GM12891 (cell line): ENCODE measurements around the gene MCHR1.
"Not testable (repeated sequence)": the region's sequence is repeated elsewhere in the genome, so short reads cannot be mapped to it uniquely, and the experiment has no call there.

Experiments used
- DNase-seq: peaks from one replicate; pipeline ENCODE4 v3.0.0; 2011; ENCODE audit warnings: low spot score; ENCODE audit not compliant: insufficient read length
- FAIRE-seq: peaks from 2 replicates; lab custom pipeline; 2011; peaks lifted over from hg19 to GRCh38; lab: Jason Lieb, UNC
- PAX5 ChIP-seq: IDR thresholded peaks from 2 replicates; pipeline ENCODE4 v1.6.1; 2011; ENCODE audit warnings: low read length, moderate library complexity, mild to moderate bottlenecking; ENCODE audit not compliant: insufficient read depth, severe bottlenecking
- POLR2A ChIP-seq: IDR thresholded peaks from 2 replicates; pipeline ENCODE4 v1.6.1; 2011; ENCODE audit warnings: low read depth, low read length, control low read depth
- POLR2AphosphoS5 ChIP-seq: IDR thresholded peaks from 2 replicates; pipeline ENCODE4 v1.6.1; 2011; ENCODE audit warnings: low read depth, low read length, control low read depth
- POU2F2 ChIP-seq: IDR thresholded peaks from 2 replicates; pipeline ENCODE4 v1.6.1; 2011; ENCODE audit warnings: low read depth, mild to moderate bottlenecking, control low read depth, low read length, moderate library complexity
- SPI1 ChIP-seq: IDR thresholded peaks from 2 replicates; pipeline ENCODE4 v1.6.1; 2011; ENCODE audit warnings: low read depth, low read length, control low read depth
- TAF1 ChIP-seq: IDR thresholded peaks from 2 replicates; pipeline ENCODE4 v1.6.1; 2011; ENCODE audit warnings: low read depth, low read length, control low read depth

Gene MCHR1

DNA sequence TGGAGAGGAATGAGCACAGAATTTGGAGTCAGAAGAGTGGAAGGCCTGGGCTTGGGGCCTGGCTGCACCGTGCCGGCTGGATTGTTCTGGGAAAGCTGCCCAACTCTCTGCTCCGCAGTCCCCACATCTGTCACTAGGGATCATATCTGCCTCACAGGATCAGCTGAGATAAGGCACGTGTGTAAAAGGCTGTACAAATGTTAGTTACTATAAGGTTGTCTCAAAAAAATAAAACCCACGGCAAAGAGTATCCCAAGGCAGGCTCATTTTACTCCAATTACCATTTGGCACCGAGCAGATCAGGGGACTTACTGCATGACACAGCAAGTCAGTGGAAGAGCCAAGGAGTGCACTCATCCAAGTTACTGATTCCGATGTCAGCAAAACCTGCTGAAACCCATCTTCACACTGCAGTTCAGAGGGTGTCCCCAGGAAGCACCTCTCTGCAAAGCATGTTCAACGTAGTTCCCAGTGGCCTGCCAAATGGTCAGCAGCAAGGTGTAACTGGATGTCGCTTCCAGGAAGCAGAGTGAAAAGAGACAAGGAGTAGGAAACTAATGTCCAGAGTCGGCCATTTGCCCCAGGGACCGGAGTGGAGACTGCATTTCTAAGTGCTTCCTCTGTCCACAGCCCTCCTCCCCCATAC is 24.6 kb upstream of the MCHR1 start:
- no peak for DNase-seq
- no peak for TF ChIP-seq POLR2AphosphoS5
- no peak for TF ChIP-seq TAF1
- no peak for TF ChIP-seq POU2F2
- TF ChIP-seq SPI1: no peak
- TF ChIP-seq POLR2A: no peak
- no peak for TF ChIP-seq PAX5
- FAIRE-seq: no peak

DNA sequence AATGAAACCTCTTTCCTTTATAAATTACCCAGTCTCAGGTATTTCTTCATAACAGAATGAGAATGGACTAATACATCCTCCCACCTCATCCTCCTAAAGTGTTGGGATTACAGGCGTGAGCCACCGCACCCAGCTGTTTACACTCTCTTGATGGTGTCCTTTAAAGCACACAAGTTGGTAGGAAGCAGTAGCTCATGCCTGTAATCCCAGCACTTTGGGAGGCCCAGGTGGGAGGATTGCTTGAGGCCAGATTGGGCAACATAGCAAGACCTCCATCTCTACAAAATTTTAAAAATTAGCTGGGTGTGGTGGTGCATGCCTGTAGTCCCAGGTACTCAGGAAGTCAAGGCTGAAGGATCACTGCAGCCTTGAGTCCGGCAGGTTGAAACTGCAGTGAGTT is 23.3 kb upstream of the MCHR1 start:
- not testable (repeated sequence) for FAIRE-seq

GRCh38 chr22:40656651-40657050 is 22.6 kb upstream of the MCHR1 start:
- not testable (repeated sequence) for FAIRE-seq, DNase-seq

More for the DNA sequence above, 23.3 kb upstream of the MCHR1 start:
- DNase-seq: not testable (repeated sequence)

DNA sequence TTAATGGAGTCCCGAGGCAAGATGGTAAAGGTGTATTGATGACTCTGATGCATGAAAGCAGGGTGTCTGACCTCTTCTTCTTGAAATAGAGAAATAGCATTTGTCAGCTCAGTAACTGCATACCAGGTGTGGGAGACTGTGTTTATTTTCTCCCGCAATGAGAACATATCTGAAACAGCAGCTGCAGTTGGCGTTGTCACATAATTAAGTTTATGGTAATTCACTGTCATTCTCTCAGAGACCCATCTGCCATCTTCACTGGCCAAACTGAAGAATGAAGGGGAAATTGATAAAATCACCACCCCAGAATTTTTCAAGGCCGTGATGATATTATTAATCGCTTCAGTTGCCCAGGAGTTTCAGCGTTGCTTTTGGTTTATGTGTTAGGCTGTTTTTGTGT is 20.1 kb upstream of the MCHR1 start:
- TF ChIP-seq POLR2A (no peak), TAF1 (no peak), SPI1 (no peak), PAX5 (no peak), POU2F2 (no peak), POLR2AphosphoS5 (no peak)
- no peak for DNase-seq
- FAIRE-seq: no peak

DNA sequence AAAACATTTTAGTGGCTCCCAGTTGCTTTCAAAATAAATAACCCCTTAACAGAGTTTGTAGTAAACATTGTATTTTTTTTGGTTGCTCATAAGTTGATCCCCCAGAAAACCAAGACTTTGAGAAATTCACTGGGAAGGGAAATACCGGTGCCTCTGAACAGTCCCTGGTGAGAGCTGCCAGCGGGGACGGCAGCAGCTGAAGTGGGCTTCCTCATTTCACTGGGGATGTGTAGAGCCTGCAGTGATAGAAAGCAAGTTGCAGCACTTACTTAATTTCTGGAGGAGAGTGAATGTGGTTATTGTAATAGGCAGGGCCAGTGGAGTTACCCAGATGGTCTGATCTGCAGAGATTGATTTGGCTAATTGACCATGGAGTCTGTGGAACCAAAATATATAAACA is 18.6 kb upstream of the MCHR1 start:
- DNase-seq: no peak
- FAIRE-seq: peak; percentile 69
- peak; percentile 64 for TF ChIP-seq SPI1
- TF ChIP-seq POLR2A: no peak
- no peak for TF ChIP-seq POU2F2
- no peak for TF ChIP-seq TAF1
- TF ChIP-seq PAX5: no peak
- TF ChIP-seq POLR2AphosphoS5: no peak

- no peak for DNase-seq
- no peak for TF ChIP-seq PAX5
- TF ChIP-seq TAF1: no peak
- no peak for TF ChIP-seq POU2F2
- TF ChIP-seq POLR2AphosphoS5: no peak
- no peak for TF ChIP-seq SPI1
- TF ChIP-seq POLR2A: no peak
- no peak for FAIRE-seq
Observed at GRCh38 chr22:40661671-40662070, 17.6 kb upstream of the MCHR1 start.

DNA sequence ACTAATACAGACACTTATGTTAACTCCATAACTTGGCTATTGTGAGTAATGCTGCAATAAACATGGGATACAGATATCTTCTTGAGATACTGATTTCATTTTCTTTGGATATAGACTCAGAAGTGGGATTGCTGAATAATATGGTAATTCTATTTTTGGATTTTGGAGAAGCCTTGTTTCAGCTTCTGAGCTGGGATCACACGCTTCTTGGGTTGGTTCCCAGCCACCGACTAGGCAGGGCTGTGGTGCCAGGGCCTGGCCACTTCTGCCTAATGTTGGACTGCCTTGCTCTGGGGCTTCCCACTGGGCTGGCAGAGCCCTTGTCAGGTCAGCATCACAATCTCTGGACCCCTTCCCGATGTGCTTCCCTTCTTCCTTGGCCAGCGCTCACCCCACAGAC is 14.0 kb upstream of the MCHR1 start:
- FAIRE-seq: no peak
- TF ChIP-seq SPI1 (no peak), TAF1 (no peak), POLR2A (no peak), POU2F2 (no peak), PAX5 (no peak), POLR2AphosphoS5 (no peak)
- no peak for DNase-seq

DNA sequence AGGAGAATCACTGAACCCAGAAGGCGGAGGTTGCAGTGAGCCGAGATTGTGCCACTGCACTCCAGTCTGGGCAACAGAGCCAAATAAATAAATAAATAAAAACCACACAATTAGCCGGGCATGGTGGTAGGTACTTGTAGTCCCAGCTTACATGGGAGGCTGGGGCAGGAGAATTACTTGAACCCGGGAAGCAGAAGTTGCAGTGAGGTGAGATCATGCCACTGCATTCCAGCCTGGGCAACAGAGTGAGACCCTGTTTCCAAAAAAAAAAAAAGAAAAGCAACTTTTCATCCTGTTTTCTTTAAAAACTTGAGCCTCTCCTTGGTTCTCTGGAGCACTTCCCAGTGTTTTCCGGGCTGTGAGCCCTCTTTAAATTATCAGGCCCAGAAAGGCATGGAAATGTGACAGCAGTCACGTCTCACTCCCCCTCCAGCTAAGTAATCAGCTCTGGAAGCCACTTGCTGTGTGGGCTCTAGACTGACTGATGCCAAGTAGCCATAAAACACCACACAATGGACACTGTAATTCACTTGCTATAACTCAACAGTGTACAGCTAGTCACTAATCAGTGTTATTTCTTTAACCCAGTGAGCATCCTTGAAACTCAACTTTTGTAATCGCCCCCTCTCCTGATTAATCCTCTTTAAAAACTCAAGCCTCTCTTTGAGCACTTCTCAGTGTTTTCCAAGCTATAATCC is 13.0 kb upstream of the MCHR1 start:
- DNase-seq: no peak
- TF ChIP-seq TAF1 (no peak), SPI1 (no peak), POLR2A (no peak), POU2F2 (no peak), PAX5 (no peak)
- no peak for FAIRE-seq

- TF ChIP-seq TAF1 (no peak), PAX5 (no peak), POLR2A (no peak), POLR2AphosphoS5 (no peak), POU2F2 (no peak), SPI1 (no peak)
- FAIRE-seq (no peak), DNase-seq (no peak)
Observed at GRCh38 chr22:40668611-40669411, 10.5 kb upstream of the MCHR1 start.

DNA sequence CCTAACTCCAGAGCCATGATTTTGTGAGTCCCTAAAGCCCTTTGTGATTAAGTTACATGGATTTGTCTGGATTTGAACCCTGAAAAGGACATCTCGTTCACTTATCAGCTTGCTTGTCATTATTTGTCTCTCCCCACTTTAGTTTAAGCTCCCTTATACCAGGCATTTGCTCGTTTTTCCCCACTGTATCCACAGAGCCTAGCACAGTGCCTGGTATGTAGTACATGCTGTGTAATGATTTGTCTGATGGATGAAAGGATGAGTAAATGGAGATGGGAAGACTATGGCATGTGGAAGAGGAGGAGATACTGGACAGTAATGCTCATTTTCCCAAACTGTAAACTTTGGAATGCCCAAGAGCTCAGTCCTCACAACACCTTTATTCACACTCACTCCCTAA is 9.2 kb upstream of the MCHR1 start:
- FAIRE-seq: no peak

More for the DNA sequence above, 9.2 kb upstream of the MCHR1 start:
- no peak for DNase-seq
- TF ChIP-seq POLR2A: no peak
- TF ChIP-seq POLR2AphosphoS5: no peak
- no peak for TF ChIP-seq POU2F2
- TF ChIP-seq SPI1: no peak
- TF ChIP-seq TAF1: no peak
- TF ChIP-seq PAX5: no peak
